Measurements from ENCODE around the gene IQCB1. TPM values are rescaled to one million over a fixed set of nuclear protein-coding genes. Genes with fewer than 3 reads are reported as not detected.

Gene IQCB1, protein sequence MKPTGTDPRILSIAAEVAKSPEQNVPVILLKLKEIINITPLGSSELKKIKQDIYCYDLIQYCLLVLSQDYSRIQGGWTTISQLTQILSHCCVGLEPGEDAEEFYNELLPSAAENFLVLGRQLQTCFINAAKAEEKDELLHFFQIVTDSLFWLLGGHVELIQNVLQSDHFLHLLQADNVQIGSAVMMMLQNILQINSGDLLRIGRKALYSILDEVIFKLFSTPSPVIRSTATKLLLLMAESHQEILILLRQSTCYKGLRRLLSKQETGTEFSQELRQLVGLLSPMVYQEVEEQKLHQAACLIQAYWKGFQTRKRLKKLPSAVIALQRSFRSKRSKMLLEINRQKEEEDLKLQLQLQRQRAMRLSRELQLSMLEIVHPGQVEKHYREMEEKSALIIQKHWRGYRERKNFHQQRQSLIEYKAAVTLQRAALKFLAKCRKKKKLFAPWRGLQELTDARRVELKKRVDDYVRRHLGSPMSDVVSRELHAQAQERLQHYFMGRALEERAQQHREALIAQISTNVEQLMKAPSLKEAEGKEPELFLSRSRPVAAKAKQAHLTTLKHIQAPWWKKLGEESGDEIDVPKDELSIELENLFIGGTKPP
- total RNA-seq: 10 to 100 TPM; 16.3 to 37.9 (median 31.4) TPM

DNA sequence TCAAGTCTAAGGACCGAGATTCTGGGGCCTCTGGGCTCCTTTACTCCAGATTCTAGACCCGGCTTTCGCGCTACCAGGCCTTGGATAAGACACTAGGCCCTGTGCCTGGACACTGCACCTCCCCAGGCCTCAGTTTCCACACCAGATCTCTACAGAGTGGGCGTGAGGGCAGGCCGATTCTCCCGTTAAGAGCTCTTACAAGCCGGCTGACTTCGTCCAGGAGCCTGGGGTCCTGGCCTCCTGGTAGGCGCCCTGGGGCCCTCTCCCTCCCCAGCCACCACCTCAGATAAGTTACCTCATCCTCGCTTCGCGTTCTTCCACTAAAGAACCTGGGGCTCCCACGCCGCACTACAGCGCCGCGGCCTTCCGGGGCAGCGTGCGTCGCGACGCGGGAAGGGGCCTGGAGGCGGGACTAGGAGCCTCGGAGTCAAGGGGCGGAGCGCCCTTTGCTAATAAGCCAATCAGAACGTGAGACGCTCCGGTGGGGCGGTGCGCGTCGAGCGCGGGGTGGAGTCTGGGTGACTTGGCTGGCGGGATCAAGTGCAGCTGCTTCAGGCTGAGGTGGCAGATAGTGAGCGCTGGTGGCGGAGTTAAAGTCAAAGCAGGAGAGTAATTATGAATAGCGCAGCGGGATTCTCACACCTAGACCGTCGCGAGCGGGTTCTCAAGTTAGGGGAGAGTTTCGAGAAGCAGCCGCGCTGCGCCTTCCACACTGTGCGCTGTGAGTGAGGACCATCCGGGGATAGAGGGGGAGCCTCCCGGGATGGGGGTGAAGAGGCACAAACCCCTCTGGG is at the start of gene IQCB1, which contains the start of gene EAF2:
Gene IQCB1, minus strand, starts transcription at position 390 of the 794 bp plus-strand sequence. CDS start 6,100 bp downstream, outside the sequence.
Gene EAF2, plus strand, starts transcription at position 539 of the 794 bp plus-strand sequence. Its CDS starts 77 bp downstream, at position 616.
- 0 to 1% methylated on average over 25 to 45 of the region's 54 CpGs for WGBS, 2 donors
- Histone ChIP-seq H3K9me3 (no peaks in the 10 kb centered on the region), H3K27ac (peak within 1 kb of the TSS in 1 of 3 donors; percentile 68), H3K4me1 (peaks cover 10 to 11% of the 10 kb centered on the region in 2 donors), H3K27me3 (no peaks in the 10 kb centered on the region), H3K4me3 (replicated peaks in 1 of 3) (peak within 1 kb of the TSS; percentile 52 to 95 (median 86)), H3K36me3 (no peaks in the 10 kb centered on the region)
- TF ChIP-seq, protein P1, sequence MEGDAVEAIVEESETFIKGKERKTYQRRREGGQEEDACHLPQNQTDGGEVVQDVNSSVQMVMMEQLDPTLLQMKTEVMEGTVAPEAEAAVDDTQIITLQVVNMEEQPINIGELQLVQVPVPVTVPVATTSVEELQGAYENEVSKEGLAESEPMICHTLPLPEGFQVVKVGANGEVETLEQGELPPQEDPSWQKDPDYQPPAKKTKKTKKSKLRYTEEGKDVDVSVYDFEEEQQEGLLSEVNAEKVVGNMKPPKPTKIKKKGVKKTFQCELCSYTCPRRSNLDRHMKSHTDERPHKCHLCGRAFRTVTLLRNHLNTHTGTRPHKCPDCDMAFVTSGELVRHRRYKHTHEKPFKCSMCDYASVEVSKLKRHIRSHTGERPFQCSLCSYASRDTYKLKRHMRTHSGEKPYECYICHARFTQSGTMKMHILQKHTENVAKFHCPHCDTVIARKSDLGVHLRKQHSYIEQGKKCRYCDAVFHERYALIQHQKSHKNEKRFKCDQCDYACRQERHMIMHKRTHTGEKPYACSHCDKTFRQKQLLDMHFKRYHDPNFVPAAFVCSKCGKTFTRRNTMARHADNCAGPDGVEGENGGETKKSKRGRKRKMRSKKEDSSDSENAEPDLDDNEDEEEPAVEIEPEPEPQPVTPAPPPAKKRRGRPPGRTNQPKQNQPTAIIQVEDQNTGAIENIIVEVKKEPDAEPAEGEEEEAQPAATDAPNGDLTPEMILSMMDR (IDR thresholded peaks at IDR 0.05): no peak
- peak in 1 of 2 donors; percentile 98 for TF ChIP-seq POLR2A (IDR thresholded peaks at IDR 0.05)
- intact Hi-C loops (cut with DNase I): no loop called here
- peak; percentile 93 to 95 for DNase-seq

DNA sequence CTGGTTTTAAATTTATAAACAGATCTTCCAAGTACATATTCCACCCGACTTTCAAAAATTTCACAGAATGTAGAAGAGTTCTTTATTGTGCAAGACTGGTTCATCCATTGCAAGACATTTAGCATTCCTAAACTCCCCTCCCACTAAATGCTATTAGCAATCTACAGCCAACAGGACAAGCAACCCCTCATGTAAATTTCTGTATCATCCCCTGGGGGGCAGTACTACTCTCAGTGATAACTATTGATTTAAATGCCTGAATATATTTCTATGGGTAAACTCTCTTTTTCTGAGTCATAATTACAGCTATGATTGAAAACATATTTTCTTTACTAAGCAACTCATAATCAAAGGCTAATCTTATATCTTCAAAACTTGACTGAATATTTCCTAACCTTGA is 48.6 kb upstream of the IQCB1 start:
- Histone ChIP-seq H3K4me1 (no peaks in the 10 kb centered on the region), H3K4me3 (replicated peaks in 1 of 3) (no peak overlapping the region), H3K36me3 (no peaks in the 10 kb centered on the region), H3K9me3 (no peaks in the 10 kb centered on the region), H3K27ac (no peak overlapping the region), H3K27me3 (no peaks in the 10 kb centered on the region)
- WGBS, 2 donors: 12 to 31% methylated on average over 1 of the region's 1 CpG
- TF ChIP-seq, protein P1 (IDR thresholded peaks at IDR 0.05): peak in 4 of 6 experiments; percentile 19 to 43 (median 32)
- no peak for TF ChIP-seq POLR2A (IDR thresholded peaks at IDR 0.05)
- DNase-seq: no peak
- intact Hi-C loops (cut with DNase I): no loop called here

DNA sequence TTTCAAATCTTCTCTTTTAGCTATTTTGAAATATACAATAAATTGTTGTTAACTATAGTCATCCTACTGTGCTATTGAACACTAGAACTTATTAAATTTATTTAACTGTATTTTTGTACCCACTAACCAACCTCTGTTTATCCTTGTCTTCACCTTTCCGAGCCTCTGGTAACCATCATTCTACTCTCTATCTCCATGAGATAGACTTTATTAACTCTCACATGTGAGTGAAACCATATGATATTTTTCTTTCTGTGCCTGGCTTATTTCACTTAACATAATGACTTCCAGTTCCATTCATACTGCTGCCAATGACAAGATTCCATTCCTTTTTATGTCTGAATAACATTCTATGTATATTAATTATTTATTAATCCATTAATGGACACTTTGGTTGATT is 43.6 kb upstream of the IQCB1 start:
- H3K4me3 ChIP-seq (replicated peaks in 1 of 3): no peak overlapping the region
- no peaks in the 10 kb centered on the region for H3K36me3 ChIP-seq
- no peak overlapping the region for H3K27ac ChIP-seq
- no peaks in the 10 kb centered on the region for H3K9me3 ChIP-seq
- WGBS, 2 donors: 75 to 92% methylated on average over 1 of the region's 1 CpG
- H3K27me3 ChIP-seq: no peaks in the 10 kb centered on the region
- TF ChIP-seq, protein P1 (IDR thresholded peaks at IDR 0.05): no peak
- TF ChIP-seq POLR2A (IDR thresholded peaks at IDR 0.05): no peak
- no peak for DNase-seq
- intact Hi-C loops (cut with DNase I): no loop called here
- no peaks in the 10 kb centered on the region for H3K4me1 ChIP-seq

DNA sequence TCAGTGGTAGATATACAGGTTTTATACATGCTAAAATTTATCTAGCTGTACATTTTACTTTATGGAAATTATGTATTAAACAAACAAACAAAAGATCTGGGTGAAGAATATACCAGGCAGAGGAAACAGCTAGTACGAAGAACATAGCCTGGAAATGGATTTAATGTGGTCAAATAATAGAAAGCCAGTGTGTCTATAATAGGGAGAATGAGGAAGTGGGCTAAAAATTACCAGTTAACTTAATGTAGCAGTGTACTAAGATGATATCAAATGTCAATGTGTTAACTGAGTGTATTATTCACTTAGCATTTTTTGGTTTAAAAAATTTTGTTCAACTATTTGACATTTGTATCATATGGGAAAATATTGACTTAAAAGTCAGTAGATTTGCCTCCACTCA is 36.6 kb upstream of the IQCB1 start:
- no peaks in the 10 kb centered on the region for H3K4me1 ChIP-seq
- WGBS, 2 donors: 77 to 78% methylated on average over 1 of the region's 1 CpG
- TF ChIP-seq POLR2A (IDR thresholded peaks at IDR 0.05): no peak
- TF ChIP-seq, protein P1 (IDR thresholded peaks at IDR 0.05): no peak
- intact Hi-C loops (cut with DNase I): no loop called here
- peaks cover 0 to 2% of the 10 kb centered on the region in 2 donors for H3K36me3 ChIP-seq
- H3K27me3 ChIP-seq: no peaks in the 10 kb centered on the region
- no peak overlapping the region for H3K4me3 ChIP-seq (replicated peaks in 1 of 3)
- no peak overlapping the region for H3K27ac ChIP-seq
- no peaks in the 10 kb centered on the region for H3K9me3 ChIP-seq
- DNase-seq: no peak
